CD4-positive, alpha-beta T cell treated with Interleukin-12 subunit alpha and Interleukin-12 subunit beta, for 1 hour (primary cell): ENCODE results near the gene DTWD1.
"Not testable (repeated sequence)": the region's sequence is repeated elsewhere in the genome, so short reads cannot be mapped to it uniquely, and the experiment has no call there.

Experiments used
- DNase-seq: peaks from one replicate; pipeline ENCODE4 v3.0.0-alpha.2; 2020

The DTWD1 gene, protein sequence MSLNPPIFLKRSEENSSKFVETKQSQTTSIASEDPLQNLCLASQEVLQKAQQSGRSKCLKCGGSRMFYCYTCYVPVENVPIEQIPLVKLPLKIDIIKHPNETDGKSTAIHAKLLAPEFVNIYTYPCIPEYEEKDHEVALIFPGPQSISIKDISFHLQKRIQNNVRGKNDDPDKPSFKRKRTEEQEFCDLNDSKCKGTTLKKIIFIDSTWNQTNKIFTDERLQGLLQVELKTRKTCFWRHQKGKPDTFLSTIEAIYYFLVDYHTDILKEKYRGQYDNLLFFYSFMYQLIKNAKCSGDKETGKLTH

GRCh38 chr15:49620658-49621368 lies at the start of gene DTWD1, which contains the start of gene FAM227B:
DTWD1 (plus strand) TSS chr15:49621048; CDS start chr15:49625168, 4,120 bp downstream.
FAM227B (minus strand) TSS chr15:49620818; CDS start chr15:49615171, 5,647 bp downstream.
- DNase-seq = peak; percentile 95

DNA sequence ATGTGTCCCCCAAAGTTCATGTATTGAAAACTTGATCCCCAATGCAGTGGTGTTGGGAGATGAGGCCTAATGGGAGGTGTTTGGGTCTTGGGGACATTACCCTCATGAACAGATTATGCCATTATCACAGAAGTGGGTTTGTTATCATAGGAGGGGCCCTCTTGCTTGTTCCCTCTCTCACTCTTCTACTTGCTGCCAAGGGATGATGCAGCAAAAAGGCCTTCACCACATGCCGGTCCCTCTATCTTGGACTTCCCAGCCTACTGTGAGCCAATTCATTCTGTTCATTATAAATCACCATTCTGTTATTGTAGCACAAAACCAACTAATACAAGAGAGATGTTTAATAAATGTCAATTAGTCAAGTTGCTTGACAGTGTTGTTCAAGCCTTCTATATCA lies 47.4 kb upstream of the DTWD1 start:
- DNase-seq = no peak

- DNase-seq = no peak
Observed at GRCh38 chr15:49589030-49589429, 31.8 kb upstream of the DTWD1 start.

- not testable (repeated sequence) for DNase-seq
Observed at GRCh38 chr15:49592829-49593316, 28.0 kb upstream of the DTWD1 start.

- DNase-seq = no peak
Observed at GRCh38 chr15:49604625-49605409, 16.0 kb upstream of the DTWD1 start.

GRCh38 chr15:49605588-49605987 lies 15.3 kb upstream of the DTWD1 start:
- no peak for DNase-seq

- DNase-seq = no peak
Observed at GRCh38 chr15:49606594-49606993, 14.3 kb upstream of the DTWD1 start.

- DNase-seq = no peak
Observed at GRCh38 chr15:49610157-49610918, 10.5 kb upstream of the DTWD1 start.

DNA sequence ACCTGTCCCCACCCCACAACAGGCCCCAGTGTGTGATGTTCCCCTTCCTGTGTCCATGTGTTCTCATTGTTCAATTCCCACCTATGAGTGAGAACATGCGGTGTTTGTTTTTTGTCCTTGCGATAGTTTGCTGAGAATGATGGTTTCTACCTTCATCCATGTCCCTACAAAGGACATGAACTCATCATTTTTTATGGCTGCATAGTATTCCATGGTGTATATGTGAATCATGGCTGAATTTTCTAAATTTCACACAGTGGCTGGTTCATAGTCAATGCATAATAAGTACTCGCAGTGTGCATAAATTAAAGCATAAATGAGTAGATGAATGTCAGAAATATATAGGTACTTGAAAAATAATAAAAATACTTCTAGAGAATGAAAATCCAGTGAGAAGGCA lies 8.6 kb upstream of the DTWD1 start:
- not testable (repeated sequence) for DNase-seq

GRCh38 chr15:49619226-49619625 lies 1.6 kb upstream of the DTWD1 start:
- no peak for DNase-seq

GRCh38 chr15:49620199-49620598 lies 649 bp upstream of the DTWD1 start:
- peak; percentile 32 for DNase-seq

GRCh38 chr15:49621401-49621811 lies 558 bp downstream of the DTWD1 start:
- peak; percentile 3 for DNase-seq

GRCh38 chr15:49621887-49622286 lies 1.0 kb downstream of the DTWD1 start:
- no peak for DNase-seq

- DNase-seq = no peak
Observed at GRCh38 chr15:49622561-49622960, 1.7 kb downstream of the DTWD1 start.

GRCh38 chr15:49624056-49624455 lies 3.2 kb downstream of the DTWD1 start:
- no peak for DNase-seq

DNA sequence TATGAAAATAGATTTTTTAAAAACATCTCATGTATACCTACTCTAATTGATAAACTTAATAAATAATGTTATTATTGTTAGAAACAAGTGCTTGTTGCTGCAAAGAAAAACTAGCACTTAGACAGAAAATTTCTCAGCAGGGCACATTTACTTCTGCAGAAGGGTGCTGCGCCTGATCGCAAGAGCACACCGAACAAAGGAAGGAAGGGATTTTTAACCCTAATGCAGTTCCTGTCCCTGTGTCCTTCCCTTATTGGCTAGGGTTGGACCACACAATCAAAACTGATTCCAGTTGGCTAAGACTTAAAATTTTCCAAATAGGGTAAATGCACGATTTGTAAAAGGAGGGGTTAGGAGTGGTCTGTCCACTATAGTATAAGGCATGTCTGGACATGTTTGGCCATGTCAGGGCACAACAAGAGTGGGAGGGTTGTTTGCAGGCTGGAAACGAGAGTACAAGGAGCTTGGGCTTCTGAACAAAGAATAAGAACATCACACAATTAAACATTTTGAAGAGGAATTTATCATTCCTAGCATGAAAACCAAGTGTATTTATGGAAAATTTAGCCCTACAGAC lies 4.7 kb downstream of the DTWD1 start:
- DNase-seq = no peak

DNA sequence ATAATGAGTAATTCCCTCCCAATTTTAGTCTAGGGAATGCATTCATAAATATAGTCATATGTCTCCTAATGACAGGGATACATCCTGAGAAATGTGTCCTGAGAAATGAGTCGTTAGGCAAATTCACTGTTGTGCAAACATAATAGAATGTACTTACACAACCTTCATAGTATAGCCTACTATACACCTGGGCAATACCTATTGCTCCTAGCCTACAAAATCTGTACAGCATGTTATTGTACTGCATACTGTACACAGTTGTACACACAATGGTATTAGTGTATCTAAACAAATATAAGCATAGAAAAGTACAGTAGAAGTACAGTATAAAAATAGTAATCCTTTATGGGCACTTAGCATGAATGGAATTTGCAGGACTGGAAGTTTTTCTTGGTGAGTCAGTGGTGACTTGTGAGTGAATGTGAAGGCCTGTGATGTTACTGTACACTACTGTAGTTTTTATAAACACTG lies 6.6 kb downstream of the DTWD1 start:
- no peak for DNase-seq

DNA sequence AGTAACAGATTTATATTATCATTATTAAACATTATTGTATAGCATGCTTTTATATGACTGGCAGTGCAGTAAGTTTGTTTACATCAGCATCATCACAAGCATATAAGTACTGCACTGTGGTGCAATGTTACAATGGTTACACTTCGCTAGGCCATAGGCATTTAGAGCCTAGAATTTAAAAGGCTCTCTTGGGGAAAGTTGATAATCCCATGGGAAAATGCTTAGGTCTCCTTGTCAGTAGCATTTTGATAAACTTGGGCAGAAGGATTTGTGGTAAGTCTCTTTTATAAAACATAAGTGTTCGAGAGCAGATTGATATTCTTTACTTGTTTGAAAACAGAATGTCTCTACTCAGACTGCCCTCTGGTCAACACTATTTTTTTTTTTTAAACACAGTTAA lies 7.5 kb downstream of the DTWD1 start:
- DNase-seq = no peak

- no peak for DNase-seq
Observed at GRCh38 chr15:49637857-49638256, 17.0 kb downstream of the DTWD1 start.

- DNase-seq = no peak
Observed at GRCh38 chr15:49644364-49644794, 23.5 kb downstream of the DTWD1 start.

- no peak for DNase-seq
Observed at GRCh38 chr15:49645277-49645676, 24.4 kb downstream of the DTWD1 start.

DNA sequence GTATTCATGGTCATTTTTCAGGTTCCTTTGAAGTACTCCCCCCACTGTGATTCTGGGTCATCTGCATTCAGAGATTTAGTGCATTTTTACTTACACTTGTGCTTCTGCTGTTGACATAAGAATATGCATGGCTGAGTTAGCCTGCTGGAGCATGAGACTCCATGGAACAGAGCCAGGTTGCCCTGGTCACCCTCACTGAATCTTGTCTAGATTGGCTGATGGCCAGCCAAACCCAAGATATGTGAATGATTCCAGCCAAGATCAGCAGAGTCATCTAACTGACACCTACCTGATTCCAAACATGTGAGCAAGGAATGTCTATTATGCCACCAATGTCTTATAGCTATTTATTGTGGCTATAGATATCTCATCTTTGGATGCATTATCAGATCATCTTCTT lies 25.1 kb downstream of the DTWD1 start:
- no peak for DNase-seq
